K562 (cell line): ENCODE data around the gene MYL11. TPM values are rescaled to one million over a fixed set of nuclear protein-coding genes. Genes with fewer than 3 reads are reported as not detected.

Experiments used
- ARHGAP35 ChIP-seq: fragments of 450-650 bp; IDR thresholded peaks from 2 replicates; pipeline ENCODE4 v1.6.1; 2018; ENCODE audit not compliant: partially characterized antibody
- ESRRB ChIP-seq: fragments of 250-450 bp; sonication (Bioruptor Pico); IDR thresholded peaks from 2 replicates; pipeline ENCODE4 v1.5.0; 2020; ENCODE audit warnings: mild to moderate bottlenecking, moderate library complexity, borderline replicate concordance
- GATA2 ChIP-seq: sonication (generic); formaldehyde crosslinking; IDR thresholded peaks from 2 replicates; pipeline ENCODE4 v1.4.0; 2020; ENCODE audit warnings: mild to moderate bottlenecking, missing genetic modification reagents
- L3MBTL2 ChIP-seq: fragments of 450-650 bp; IDR thresholded peaks from 2 replicates; pipeline ENCODE4 v1.6.1; 2016; ENCODE audit warnings: mild to moderate bottlenecking, moderate library complexity
- RBFOX2 ChIP-seq: fragments of 200-400 bp; formaldehyde crosslinking; IDR thresholded peaks from 2 replicates; pipeline ENCODE4 v1.6.1; 2017; ENCODE audit warnings: low read depth, mild to moderate bottlenecking, low read length, moderate library complexity
- RBM15 ChIP-seq: fragments of 200-400 bp; formaldehyde crosslinking; IDR thresholded peaks from 2 replicates; pipeline ENCODE4 v1.6.1; 2018; ENCODE audit warnings: mild to moderate bottlenecking, low read length, moderate library complexity; ENCODE audit not compliant: insufficient read depth
- RFX7 ChIP-seq: fragments of 250-450 bp; sonication (Bioruptor Pico); IDR thresholded peaks from 2 replicates; pipeline ENCODE4 v1.5.1; 2021; ENCODE audit warnings: mild to moderate bottlenecking
- SIN3A ChIP-seq, 2 experiments: fragments of 150-350 bp in 1 of 2; IDR thresholded peaks; 2 replicates each; pipeline ENCODE4 v1.6.1; 2011 to 2016; ENCODE audit warnings: borderline replicate concordance in 2 of 2, low read depth in 2 of 2, low read length in 2 of 2, mild to moderate bottlenecking in 2 of 2, moderate library complexity in 2 of 2; ENCODE audit not compliant: control insufficient read depth in 1 of 2
- SRSF3 ChIP-seq: fragments of 200-400 bp; formaldehyde crosslinking; IDR thresholded peaks from 2 replicates; pipeline ENCODE4 v1.6.1; 2016; ENCODE audit warnings: mild to moderate bottlenecking, low read length, moderate library complexity; ENCODE audit not compliant: insufficient read depth
- polyA plus RNA-seq, 8 experiments: library from polyadenylated mRNA; depleted of rRNA in 4 of 8; stranded (reverse) in 5 of 8; unstranded in 3 of 8; fragments of >200 nt; fragmentation: Nextera tagmentation in 2 of 8; fragmentation: Illumina TruSeq in 1 of 8; extraction: Ambion mirVana in 2 of 8; extraction: Trizol in 1 of 8; gene quantifications; 2 replicates each; pipeline versions ENCODE4 v1.2.1 to v1.2.3, GENCODE V29; 2011 to 2014; ENCODE audit warnings: inconsistent platforms in 1 of 8, missing spikeins in 1 of 8
- total RNA-seq, 7 experiments: library from RNA; depleted of rRNA in 6 of 7; stranded (reverse); fragments of >200 nt in 6 of 7; fragmentation: Illumina TruSeq in 2 of 7; extraction: Trizol in 2 of 7; gene quantifications; 2 replicates each; pipeline versions ENCODE4 v1.2.1 to v1.2.3, GENCODE V29; 2011 to 2021; ENCODE audit warnings: low replicate concordance in 1 of 7
- TF ChIP-seq, protein P1 (sequence below): fragments of 250-450 bp; sonication (Bioruptor Pico); IDR thresholded peaks from 2 replicates; pipeline ENCODE4 v1.5.0; 2021; ENCODE audit warnings: mild to moderate bottlenecking, moderate library complexity
- TF ChIP-seq, protein P2 (sequence below): fragments of 250-450 bp; sonication (Bioruptor Pico); IDR thresholded peaks from 2 replicates; pipeline ENCODE4 v1.9.0; 2021; ENCODE audit warnings: mild to moderate bottlenecking, inconsistent platforms
- TF ChIP-seq, protein P3 (sequence below): IDR thresholded peaks from 3 replicates; pipeline ENCODE4 v1.6.1; 2011; ENCODE audit warnings: borderline replicate concordance, mild to moderate bottlenecking, moderate library complexity; ENCODE audit not compliant: insufficient read length; ENCODE audit errors: extremely low read depth
- TF ChIP-seq, protein P4 (sequence below), 2 experiments: IDR thresholded peaks; 2 replicates each; pipeline ENCODE4 v1.6.1; 2012; ENCODE audit warnings: improper control_type of control experiment in 2 of 2, low read depth in 2 of 2, low read length in 2 of 2, borderline replicate concordance in 1 of 2

The MYL11 gene
- total and polyA plus RNA-seq, 9 of the 15 experiments (the other 6 are each of a cell fraction or from before 2014, with no cell fraction given), result 0.31 to 1.5 (median 0.73) TPM; not detected in 4

DNA sequence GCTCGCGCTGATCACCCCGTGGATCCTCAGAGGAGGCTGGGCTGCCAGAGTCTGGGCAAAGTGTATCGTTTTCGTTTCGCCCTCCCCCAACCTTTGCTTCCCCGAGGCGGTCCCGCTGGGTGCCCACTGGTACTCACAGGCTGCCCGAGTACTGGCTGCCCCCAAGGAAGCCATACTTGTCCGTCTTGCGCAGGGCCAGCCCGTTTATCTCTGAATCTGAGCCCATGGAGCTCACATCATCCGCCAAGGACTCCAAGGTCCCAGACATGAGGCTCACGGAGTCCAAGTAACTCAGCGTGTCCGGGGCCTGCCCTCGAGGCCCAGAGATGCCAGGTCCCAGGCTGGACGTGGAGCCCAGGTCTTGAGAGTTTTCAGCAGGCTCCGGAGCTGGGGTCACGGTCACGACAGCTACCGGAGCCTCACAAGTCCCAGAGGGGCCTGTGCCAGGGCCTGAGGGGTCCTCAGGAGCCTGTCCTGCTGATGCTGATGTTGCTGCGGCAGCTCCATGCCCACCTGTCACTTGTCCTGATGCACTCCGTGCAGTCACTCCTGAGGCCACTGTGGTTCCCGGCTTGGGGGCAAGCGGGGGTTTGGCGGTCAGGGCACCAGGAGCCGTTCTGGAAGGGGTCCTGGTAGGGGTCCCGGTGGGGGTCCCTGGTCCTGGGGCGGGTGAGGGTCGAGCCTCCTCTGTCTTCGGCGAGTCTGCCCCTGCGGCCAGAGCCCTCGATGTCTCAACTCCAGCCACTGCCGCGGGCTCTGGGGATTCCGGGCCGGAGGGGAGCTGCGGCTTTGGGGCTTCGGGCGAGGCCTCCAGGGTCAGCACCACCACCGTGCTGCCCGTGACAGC is 5.3 kb upstream of the MYL11 start (continued):
- TF ChIP-seq RBM15, result no peak
- TF ChIP-seq RBFOX2, result peak; percentile 57
- TF ChIP-seq SIN3A (IDR thresholded peaks at IDR 0.05; ENCODE audit: borderline replicate concordance in 2 of 2, control insufficient read depth in 1 of 2, low read depth in 2 of 2, low read length in 2 of 2), result 0 out of 4 replicates have a peak, but pooled peaks of 1 of the 2 experiments have one; percentile 22
- 0 out of 2 replicates have a peak, but pooled peaks have one; percentile 36 for TF ChIP-seq SRSF3
- TF ChIP-seq RFX7 (CRISPR knock-in tag), result no peak
- TF ChIP-seq, protein P1, sequence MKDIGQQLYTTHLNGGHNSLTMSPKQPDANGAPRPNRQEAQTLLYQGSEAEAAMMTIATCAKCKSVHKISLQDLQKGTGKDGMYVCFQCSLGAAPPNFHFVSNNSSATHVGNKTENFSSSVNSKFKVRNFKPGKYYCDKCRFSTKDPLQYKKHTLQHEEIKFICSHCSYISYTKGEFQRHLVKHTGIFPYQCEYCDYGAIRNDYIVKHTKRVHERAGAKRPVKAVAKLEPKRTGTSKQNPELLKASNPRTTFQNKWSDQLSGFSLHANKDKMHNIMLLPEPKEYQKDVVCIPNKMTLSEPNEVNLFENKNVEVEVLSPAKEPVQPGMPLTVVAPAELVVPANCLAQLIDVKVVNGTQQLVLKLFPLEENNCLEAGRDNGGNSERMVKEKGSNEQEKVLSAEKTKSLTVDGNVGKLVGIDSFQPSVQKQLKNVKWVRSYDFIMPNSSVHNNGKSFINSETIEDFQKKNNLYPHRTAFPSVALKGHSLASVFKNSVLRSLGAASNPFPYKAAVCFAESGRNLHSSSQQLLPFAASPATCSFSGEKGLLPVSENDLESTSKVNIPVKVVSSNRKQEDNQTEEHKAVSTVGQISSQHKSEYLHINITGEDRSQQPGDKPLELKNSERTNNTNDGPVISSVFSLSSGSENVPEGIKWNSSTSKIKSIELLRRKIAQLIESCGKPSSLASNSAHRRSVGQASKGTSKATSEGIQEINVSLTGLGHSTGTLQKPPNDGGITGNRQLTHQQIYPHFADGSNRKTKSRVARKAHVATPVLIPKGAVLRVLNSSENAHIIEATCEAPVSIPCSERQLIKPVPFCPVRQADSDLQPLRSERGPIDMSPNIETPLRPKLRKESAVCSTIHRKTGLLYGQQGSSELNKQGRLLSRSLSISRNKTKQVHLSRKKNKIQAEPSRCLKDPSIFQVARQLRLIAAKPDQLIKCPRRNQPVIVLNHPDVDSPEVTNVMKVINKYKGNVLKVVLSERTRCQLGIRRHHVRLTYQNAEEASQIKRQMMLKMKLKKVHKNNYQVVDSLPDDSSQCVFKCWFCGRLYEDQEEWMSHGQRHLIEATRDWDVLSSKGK, result no peak
- TF ChIP-seq, protein P2, sequence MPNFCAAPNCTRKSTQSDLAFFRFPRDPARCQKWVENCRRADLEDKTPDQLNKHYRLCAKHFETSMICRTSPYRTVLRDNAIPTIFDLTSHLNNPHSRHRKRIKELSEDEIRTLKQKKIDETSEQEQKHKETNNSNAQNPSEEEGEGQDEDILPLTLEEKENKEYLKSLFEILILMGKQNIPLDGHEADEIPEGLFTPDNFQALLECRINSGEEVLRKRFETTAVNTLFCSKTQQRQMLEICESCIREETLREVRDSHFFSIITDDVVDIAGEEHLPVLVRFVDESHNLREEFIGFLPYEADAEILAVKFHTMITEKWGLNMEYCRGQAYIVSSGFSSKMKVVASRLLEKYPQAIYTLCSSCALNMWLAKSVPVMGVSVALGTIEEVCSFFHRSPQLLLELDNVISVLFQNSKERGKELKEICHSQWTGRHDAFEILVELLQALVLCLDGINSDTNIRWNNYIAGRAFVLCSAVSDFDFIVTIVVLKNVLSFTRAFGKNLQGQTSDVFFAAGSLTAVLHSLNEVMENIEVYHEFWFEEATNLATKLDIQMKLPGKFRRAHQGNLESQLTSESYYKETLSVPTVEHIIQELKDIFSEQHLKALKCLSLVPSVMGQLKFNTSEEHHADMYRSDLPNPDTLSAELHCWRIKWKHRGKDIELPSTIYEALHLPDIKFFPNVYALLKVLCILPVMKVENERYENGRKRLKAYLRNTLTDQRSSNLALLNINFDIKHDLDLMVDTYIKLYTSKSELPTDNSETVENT (CRISPR knock-in tag), result no peak
- TF ChIP-seq, protein P3, sequence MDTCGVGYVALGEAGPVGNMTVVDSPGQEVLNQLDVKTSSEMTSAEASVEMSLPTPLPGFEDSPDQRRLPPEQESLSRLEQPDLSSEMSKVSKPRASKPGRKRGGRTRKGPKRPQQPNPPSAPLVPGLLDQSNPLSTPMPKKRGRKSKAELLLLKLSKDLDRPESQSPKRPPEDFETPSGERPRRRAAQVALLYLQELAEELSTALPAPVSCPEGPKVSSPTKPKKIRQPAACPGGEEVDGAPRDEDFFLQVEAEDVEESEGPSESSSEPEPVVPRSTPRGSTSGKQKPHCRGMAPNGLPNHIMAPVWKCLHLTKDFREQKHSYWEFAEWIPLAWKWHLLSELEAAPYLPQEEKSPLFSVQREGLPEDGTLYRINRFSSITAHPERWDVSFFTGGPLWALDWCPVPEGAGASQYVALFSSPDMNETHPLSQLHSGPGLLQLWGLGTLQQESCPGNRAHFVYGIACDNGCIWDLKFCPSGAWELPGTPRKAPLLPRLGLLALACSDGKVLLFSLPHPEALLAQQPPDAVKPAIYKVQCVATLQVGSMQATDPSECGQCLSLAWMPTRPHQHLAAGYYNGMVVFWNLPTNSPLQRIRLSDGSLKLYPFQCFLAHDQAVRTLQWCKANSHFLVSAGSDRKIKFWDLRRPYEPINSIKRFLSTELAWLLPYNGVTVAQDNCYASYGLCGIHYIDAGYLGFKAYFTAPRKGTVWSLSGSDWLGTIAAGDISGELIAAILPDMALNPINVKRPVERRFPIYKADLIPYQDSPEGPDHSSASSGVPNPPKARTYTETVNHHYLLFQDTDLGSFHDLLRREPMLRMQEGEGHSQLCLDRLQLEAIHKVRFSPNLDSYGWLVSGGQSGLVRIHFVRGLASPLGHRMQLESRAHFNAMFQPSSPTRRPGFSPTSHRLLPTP, result no peak
- no peak for TF ChIP-seq ESRRB (CRISPR knock-in tag)
- TF ChIP-seq, protein P4, sequence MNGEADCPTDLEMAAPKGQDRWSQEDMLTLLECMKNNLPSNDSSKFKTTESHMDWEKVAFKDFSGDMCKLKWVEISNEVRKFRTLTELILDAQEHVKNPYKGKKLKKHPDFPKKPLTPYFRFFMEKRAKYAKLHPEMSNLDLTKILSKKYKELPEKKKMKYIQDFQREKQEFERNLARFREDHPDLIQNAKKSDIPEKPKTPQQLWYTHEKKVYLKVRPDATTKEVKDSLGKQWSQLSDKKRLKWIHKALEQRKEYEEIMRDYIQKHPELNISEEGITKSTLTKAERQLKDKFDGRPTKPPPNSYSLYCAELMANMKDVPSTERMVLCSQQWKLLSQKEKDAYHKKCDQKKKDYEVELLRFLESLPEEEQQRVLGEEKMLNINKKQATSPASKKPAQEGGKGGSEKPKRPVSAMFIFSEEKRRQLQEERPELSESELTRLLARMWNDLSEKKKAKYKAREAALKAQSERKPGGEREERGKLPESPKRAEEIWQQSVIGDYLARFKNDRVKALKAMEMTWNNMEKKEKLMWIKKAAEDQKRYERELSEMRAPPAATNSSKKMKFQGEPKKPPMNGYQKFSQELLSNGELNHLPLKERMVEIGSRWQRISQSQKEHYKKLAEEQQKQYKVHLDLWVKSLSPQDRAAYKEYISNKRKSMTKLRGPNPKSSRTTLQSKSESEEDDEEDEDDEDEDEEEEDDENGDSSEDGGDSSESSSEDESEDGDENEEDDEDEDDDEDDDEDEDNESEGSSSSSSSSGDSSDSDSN (IDR thresholded peaks at IDR 0.05; ENCODE audit: borderline replicate concordance in 1 of 2, low read depth in 2 of 2, low read length in 2 of 2), result no peak
- 0 out of 2 replicates have a peak, but pooled peaks have one; percentile 24 for TF ChIP-seq GATA2 (CRISPR knock-in tag)
- no peak for TF ChIP-seq ARHGAP35
- TF ChIP-seq L3MBTL2, result 0 out of 2 replicates have a peak, but pooled peaks have one; percentile 33
